Adrenal gland (tissue), 12 donors: Measurements from ENCODE around the gene NF1. TPM values are rescaled to one million over a fixed set of nuclear protein-coding genes. Genes with fewer than 3 reads are reported as not detected.

Source experiments
- DNase-seq, 7 donors: peaks; one replicate each; pipeline ENCODE4 v3.0.0-alpha.2; 2019 to 2020
- H3K27ac ChIP-seq, 5 donors: fragments of 200-600 bp; sonication (generic) in 4 of 5; 1 replicate in 3 of 5; 2 replicates in 2 of 5; pipeline versions ENCODE4 v1.5.1 to v1.8.0; 2016 to 2020; ENCODE audit warnings: mild to moderate bottlenecking in 1 of 5
- H3K27me3 ChIP-seq: fragments of 200-600 bp; 2 replicates; pipeline ENCODE4 v1.8.0; 2021
- H3K36me3 ChIP-seq, 2 donors: fragments of 200-600 bp; replicated peaks in 1 of 2; 1 replicate in 1 of 2; 2 replicates in 1 of 2; pipeline versions ENCODE4 v1.5.1 to v1.8.0; 2018 to 2022
- H3K4me1 ChIP-seq, 2 donors: fragments of 200-600 bp; replicated peaks in 1 of 2; 1 replicate in 1 of 2; 2 replicates in 1 of 2; pipeline versions ENCODE4 v1.5.1 to v1.8.0; 2018 to 2021
- H3K4me3 ChIP-seq, 4 donors: fragments of 200-600 bp; sonication (generic) in 3 of 4; one replicate each; pipeline ENCODE4 v1.5.1; 2016 to 2018
- H3K9me3 ChIP-seq, 3 donors: fragments of 200-600 bp; sonication (generic) in 1 of 3; replicated peaks in 1 of 3; 1 replicate in 2 of 3; 2 replicates in 1 of 3; pipeline versions ENCODE4 v1.5.1 to v1.8.0; 2016 to 2021
- CTCF ChIP-seq, 6 experiments: fragments of 450-650 bp in 4 of 6; fragments of 200-600 bp in 2 of 6; sonication (generic) in 1 of 6; IDR thresholded peaks; 1 replicate in 5 of 6; 2 replicates in 1 of 6; pipeline versions ENCODE4 v1.5.1 to v1.8.0; 2016 to 2021; ENCODE audit warnings: antibody characterized with exemption in 6 of 6, mild to moderate bottlenecking in 2 of 6, moderate library complexity in 1 of 6
- POLR2A ChIP-seq, 2 donors: fragments of 450-650 bp; IDR thresholded peaks; one replicate each; pipeline ENCODE4 v1.6.1; 2017; ENCODE audit warnings: antibody characterized with exemption in 2 of 2, mild to moderate bottlenecking in 2 of 2, moderate library complexity in 1 of 2
- WGBS, 4 donors: extraction: QIAGEN DNeasy Blood & Tissue Kit in 2 of 4; methylation state at CpG; one replicate each; pipeline versions ENCODE4 v1.1.5 to v1.1.7; 2013 to 2017; 5-methylcytosine and 5-hydroxymethylcytosine counted together
- intact Hi-C, 2 donors: fragments of 100-400 bp; cut with DNase I; formaldehyde crosslinking; loops; one replicate each; pipeline versions ENCODE4 v1.14.1 to v1.15.0; 2022 to 2023
- polyA plus RNA-seq, 3 donors: library from polyadenylated mRNA; stranded (reverse); fragments of 200-250 nt in 2 of 3; fragments of 350-450 nt in 1 of 3; fragmentation: Illumina TruSeq in 1 of 3; extraction: RNeasy Lipid Tissue Mini Kit (QIAGEN cat#74804) in 1 of 3; gene quantifications; one replicate each; pipeline ENCODE4 v1.2.3, GENCODE V29; 2013 to 2014
- total RNA-seq, 9 donors: library from RNA; depleted of rRNA in 4 of 9; stranded (reverse); fragments of >200 nt in 4 of 9; fragments of 120-200 nt in 1 of 9; fragmentation: NEBNext Ultra II Directional in 1 of 9; extraction: Animal tissue kit (Norgen Biotek cat#: 25700) in 1 of 9; gene quantifications; one replicate each; pipeline versions ENCODE4 v1.1.0 to v1.2.4, GENCODE V29; 2013 to 2023
- donor health status: healthy with polysubstance abuse.
- donor health status: Bipolar disorder and iron deficiency.
- donor health status: DM: yes; HTN: yes; CAD: no.
- donor health status: DM: no; HTN: no; CAD: no.
- donor health status: DM: no; HTN: no; CAD: no.
- donor health status: DM: yes; HTN: yes; CAD: no.

The NF1 gene
- total and polyA plus RNA-seq, 12 donors, result 8.8 to 91.3 (median 53.5) TPM

- intact Hi-C loops, result no loop called here
- no peaks in the 10 kb centered on the region for H3K27me3 ChIP-seq
- TF ChIP-seq CTCF (IDR thresholded peaks at IDR 0.05) (no peak), POLR2A (IDR thresholded peaks at IDR 0.05) (no peak)
- peak within 1 kb of the TSS in 2 of 5 donors; percentile 44 to 57 for H3K27ac ChIP-seq
- H3K9me3 ChIP-seq, result no peaks in the 10 kb centered on the region
- H3K4me3 ChIP-seq, result peak within 1 kb of the TSS in 1 of 4 donors; percentile 29
- peak in 2 of 7 donors; percentile 14 to 27 for DNase-seq
- 36 to 52% (median 41%) methylated on average over 3 of the region's 3 CpGs for WGBS, 4 donors
- H3K36me3 ChIP-seq, result no peaks in the 10 kb centered on the region
- H3K4me1 ChIP-seq, result peaks cover 5 to 23% of the 10 kb centered on the region in 2 donors
These were observed 219.4 kb downstream of the NF1 start, which contains the start of gene EVI2B for GRCh38 chr17:31313982-31314781. EVI2B (minus strand) TSS chr17:31314054; CDS start chr17:31305609, 8,445 bp downstream.

- intact Hi-C loops, result no loop called here
These were observed 220.0 kb downstream of the NF1 start for GRCh38 chr17:31314782-31315100.

GRCh38 chr17:31318298-31318801, 223.6 kb downstream of the NF1 start:
- peaks cover 5 to 23% of the 10 kb centered on the region in 2 donors for H3K4me1 ChIP-seq
- H3K27ac ChIP-seq, result peak overlapping the region; percentile 5 to 77 (median 46)
- TF ChIP-seq POLR2A (IDR thresholded peaks at IDR 0.05) (no peak), CTCF (IDR thresholded peaks at IDR 0.05) (no peak)
- peak overlapping the region in 1 of 4 donors; percentile 23 for H3K4me3 ChIP-seq
- DNase-seq, result peak; percentile 38 to 79 (median 74)
- no peaks in the 10 kb centered on the region for H3K9me3 ChIP-seq
- H3K27me3 ChIP-seq, result no peaks in the 10 kb centered on the region
- intact Hi-C loops, result no loop called here
- WGBS, 4 donors, result 57 to 65% (median 63%) methylated on average over 8 of the region's 8 CpGs
- H3K36me3 ChIP-seq, result no peaks in the 10 kb centered on the region

More at GRCh38 chr17:31314782-31315100, 220.0 kb downstream of the NF1 start:
- Histone ChIP-seq H3K27me3 (no peaks in the 10 kb centered on the region), H3K27ac (peak overlapping the region in 2 of 5 donors; percentile 38 to 57), H3K4me1 (peaks cover 5 to 23% of the 10 kb centered on the region in 2 donors), H3K36me3 (no peaks in the 10 kb centered on the region), H3K9me3 (no peaks in the 10 kb centered on the region), H3K4me3 (no peak overlapping the region)
- no peak for DNase-seq
- 69 to 86% (median 78%) methylated on average over 3 of the region's 3 CpGs for WGBS, 4 donors
- TF ChIP-seq POLR2A (IDR thresholded peaks at IDR 0.05), result no peak
- TF ChIP-seq CTCF (IDR thresholded peaks at IDR 0.05), result no peak

- DNase-seq, result no peak
- H3K27me3 ChIP-seq, result no peaks in the 10 kb centered on the region
- no peaks in the 10 kb centered on the region for H3K9me3 ChIP-seq
- no peaks in the 10 kb centered on the region for H3K36me3 ChIP-seq
- H3K4me3 ChIP-seq, result peak overlapping the region in 1 of 4 donors; percentile 23
- 70 to 83% (median 76%) methylated on average over 5 of the region's 5 CpGs for WGBS, 4 donors
- intact Hi-C loops, result no loop called here
- peak overlapping the region; percentile 5 to 77 (median 46) for H3K27ac ChIP-seq
- peaks cover 5 to 20% of the 10 kb centered on the region in 2 donors for H3K4me1 ChIP-seq
- no peak for TF ChIP-seq CTCF (IDR thresholded peaks at IDR 0.05)
- no peak for TF ChIP-seq POLR2A (IDR thresholded peaks at IDR 0.05)
These were observed 224.3 kb downstream of the NF1 start for GRCh38 chr17:31318851-31319661.
